ENCODE data around the gene GALNT2.

GALNT2 gene

DNA sequence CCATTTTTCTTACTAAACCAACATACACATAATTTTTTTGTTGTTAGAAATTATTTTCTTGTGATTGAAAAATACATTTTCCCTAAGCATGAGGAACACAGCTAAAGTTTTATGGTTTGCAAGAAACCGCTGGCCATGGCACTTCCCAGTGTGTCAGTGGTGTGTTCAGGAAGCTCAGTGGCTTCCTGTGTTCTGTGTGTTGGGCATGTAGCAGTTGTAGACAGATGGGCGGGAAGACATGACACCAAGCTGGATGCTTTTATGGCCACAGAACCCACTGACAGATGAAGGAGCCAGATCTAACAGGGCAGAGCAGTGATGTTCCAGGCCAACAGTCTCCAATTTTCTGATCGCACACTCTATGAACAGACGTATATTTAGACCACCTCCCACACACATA is 119.8 kb downstream of the GALNT2 start:
- no peak overlapping the region for H3K4me3 ChIP-seq (ENCODE audit: low read length)
- no peak for TF ChIP-seq ZNF274 (IDR thresholded peaks at IDR 0.05; ENCODE audit: low read depth, low read length)

DNA sequence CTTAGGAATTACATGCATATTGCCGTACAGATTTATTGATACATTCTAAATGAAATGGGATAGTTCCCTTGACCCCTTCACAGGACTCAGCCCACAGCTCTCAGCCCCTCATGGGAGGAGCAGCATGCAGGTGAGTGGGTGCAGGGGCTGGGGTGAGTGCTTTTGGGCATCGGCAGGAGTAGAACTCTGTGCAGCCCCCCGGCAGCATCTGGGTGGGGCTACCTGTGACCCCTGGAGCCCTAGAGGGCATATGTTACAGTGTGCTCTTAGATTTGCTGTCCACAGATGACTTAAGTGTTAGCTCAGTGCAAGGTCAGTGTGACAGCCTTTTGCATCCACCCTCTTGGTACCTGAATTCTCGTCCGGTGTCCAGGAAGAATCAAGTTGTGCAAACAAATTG is 120.3 kb downstream of the GALNT2 start:
- TF ChIP-seq ZNF274 (IDR thresholded peaks at IDR 0.05; ENCODE audit: low read depth, low read length), result no peak

DNA sequence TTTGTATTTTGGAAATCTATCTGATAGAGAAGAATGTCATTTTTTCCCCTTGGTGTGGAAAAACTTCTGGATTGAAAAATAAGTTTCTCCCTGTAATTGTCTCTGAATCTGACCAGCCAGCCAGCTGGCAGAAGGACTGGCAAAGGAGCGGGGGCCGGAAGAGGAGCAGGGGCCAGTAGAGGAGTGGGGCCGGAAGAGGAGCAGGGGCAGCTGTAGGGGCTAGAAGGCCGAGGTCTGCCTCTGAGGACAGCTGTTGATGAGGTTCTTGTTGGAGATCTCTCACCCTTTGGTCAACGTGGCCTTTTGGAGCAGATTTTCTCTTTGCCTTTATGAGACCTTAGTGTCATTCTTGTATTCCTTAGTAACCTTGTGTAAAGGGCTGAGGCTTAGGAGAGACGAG is 121.8 kb downstream of the GALNT2 start:
- no peak for TF ChIP-seq ZNF274 (IDR thresholded peaks at IDR 0.05; ENCODE audit: low read depth, low read length)
- no peak overlapping the region for H3K4me3 ChIP-seq (ENCODE audit: low read length)

More for the DNA sequence above, 120.3 kb downstream of the GALNT2 start:
- H3K4me3 ChIP-seq (ENCODE audit: low read length), result no peak overlapping the region

DNA sequence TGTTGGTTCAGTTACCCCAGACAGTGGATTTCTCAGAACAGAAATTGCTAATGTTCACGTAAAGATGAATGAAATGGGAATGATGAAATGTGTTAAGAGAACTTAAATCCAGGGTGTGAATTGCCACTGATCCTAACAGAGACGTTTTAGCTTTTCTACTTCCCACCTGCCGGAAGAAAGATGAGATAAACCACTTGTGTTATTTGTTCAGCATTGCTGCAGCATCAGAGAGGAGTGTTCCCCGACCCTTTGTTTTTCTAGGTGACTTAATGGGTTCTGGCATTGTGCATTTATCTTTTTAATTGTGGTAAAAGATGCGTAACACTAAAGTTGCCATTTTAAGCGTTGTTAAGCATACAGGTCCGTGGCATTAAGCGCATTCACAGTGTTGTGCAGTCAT is 122.3 kb downstream of the GALNT2 start:
- TF ChIP-seq ZNF274 (IDR thresholded peaks at IDR 0.05; ENCODE audit: low read depth, low read length), result no peak
- no peak overlapping the region for H3K4me3 ChIP-seq (ENCODE audit: low read length)

DNA sequence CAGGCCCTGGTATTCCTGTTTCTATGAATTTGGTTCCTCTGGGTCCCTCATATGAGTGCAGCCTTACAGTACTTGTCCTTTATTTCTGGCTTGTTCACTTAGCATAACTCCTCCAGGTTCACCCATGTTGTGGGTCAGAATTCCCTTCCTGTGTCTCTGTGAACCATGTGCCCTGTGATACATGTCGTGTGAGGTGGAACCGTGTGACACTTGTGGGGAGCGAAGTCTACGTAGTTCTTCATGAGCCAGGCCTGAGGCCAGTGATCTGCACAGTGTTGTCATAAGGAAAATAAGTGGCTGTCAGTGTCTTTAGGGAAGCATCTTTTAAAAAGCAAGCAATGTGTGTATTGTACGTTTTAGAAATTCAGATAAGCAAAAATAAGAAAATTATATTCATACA is 122.8 kb downstream of the GALNT2 start:
- H3K4me3 ChIP-seq (ENCODE audit: low read length), result no peak overlapping the region
- TF ChIP-seq ZNF274 (IDR thresholded peaks at IDR 0.05; ENCODE audit: low read depth, low read length), result no peak

DNA sequence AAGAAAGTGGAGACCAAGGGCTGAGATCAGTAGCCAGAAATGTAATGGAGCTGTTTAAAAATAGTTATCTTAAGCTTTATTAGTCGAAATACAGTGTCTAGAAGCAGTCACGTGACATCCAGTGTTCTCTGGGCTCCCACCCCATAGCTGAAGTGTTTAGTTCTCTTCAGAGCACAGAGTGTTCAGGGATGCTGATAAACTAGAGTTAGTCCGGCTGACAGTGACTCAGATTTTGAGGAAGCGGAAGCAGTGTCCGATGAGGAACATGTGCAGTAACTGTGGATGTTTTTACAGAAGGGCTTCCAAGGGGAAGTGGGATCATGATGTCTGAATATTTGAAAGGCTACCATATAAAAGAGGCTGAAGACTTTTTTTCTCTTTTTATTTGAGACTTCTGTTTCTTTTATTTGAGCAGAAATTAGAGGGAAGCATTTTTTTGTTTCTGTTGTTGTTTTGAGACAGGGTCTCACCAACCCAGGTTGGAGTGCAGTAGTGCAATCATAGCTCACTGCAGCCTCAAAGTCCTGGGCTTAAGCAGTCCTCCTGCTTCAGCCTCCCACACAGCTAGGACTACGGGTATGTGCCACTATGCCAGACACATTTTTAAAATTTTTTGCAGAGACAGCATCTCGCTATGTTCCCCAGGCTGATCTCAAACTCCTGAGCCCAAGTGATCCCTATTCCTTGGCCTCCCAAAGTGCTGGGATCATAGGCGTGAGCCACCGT is 124.2 kb downstream of the GALNT2 start:
- H3K4me3 ChIP-seq (ENCODE audit: low read length), result no peak overlapping the region
- no peak for TF ChIP-seq ZNF274 (IDR thresholded peaks at IDR 0.05; ENCODE audit: low read depth, low read length)

DNA sequence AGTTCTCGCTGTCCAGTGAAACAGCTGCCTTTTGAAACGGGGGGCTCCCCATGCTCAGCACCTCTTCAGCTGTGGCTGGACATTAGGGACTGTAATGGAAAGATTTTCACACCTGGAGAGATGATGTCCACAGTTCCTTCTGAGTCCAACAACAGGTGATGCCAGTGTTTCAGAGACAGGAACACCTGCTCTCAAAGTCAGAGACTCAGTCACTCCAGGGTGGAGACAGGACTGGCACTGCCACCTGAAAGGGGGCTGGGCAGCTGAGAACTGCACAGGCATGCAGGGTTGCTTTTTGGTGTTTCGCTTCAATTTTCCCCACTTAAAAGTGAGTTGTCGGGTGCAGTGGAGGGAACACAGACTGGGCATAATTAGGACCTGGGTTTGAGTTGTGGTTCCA is 124.8 kb downstream of the GALNT2 start:
- H3K4me3 ChIP-seq (ENCODE audit: low read length), result no peak overlapping the region
- TF ChIP-seq ZNF274 (IDR thresholded peaks at IDR 0.05; ENCODE audit: low read depth, low read length), result no peak

DNA sequence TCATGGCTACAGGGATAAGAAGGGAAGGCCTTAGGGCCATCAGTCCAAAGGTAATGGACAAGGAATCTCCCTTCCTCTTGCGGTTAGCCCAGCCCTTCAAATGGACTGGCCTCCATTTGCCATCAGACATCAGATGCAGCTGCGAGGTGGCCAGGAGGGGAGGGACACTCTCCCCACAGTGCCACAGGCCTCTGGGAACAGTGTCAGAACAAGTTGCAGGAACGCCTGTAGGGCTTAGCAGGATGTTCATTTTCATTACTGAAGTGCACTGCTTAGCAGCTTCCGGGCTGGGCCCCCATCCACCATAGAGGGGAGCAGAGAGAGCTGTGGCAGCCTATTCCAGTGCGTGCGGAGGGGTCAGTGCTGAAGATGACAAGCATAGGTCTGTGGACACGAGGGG is 127.5 kb downstream of the GALNT2 start:
- H3K4me3 ChIP-seq (ENCODE audit: low read length), result no peak overlapping the region
- no peak for TF ChIP-seq ZNF274 (IDR thresholded peaks at IDR 0.05; ENCODE audit: low read depth, low read length)

DNA sequence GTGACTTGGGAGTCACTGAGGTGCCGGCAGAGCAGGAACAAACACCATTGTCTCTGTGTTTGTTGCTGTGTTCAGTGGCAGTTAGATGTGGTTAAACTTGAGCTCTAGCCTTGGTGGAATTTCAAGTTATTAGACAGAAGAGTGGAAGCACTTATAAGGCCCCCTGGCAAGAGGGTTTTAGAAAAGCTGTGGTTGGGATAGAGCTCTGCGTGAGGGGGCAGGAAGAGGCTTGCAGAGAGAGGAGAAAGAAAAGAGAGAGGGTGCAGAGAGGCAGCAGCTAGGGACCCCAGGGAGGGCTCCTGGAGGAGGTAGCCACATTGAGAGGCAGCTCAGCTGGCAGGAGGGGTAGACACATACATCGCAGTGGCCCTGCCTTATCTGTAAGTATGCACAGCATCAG is 128.2 kb downstream of the GALNT2 start:
- TF ChIP-seq ZNF274 (IDR thresholded peaks at IDR 0.05; ENCODE audit: low read depth, low read length), result no peak

DNA sequence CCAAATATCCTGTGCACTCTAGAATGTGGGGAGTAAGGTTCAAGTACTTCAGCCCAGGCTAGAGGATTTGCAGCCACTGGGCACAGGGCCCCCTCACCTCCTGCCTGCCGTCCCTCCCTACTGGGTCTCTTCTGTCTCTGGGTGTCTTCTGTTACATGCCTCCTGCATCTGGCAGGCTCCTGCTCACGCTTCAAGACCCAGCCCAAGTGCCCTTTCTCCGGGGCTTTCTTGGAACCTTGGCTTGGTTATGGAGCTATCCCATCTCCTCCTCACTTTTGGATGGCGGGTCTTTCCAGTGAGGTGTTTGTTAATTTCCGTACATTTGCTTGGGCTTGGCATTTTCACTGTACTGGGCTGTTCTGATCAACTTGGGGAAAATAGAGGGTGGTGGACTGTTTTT is 129.0 kb downstream of the GALNT2 start:
- H3K4me3 ChIP-seq (ENCODE audit: low read length), result no peak overlapping the region
- TF ChIP-seq ZNF274 (IDR thresholded peaks at IDR 0.05; ENCODE audit: low read depth, low read length), result no peak

More for the DNA sequence above, 128.2 kb downstream of the GALNT2 start:
- no peak overlapping the region for H3K4me3 ChIP-seq (ENCODE audit: low read length)

DNA sequence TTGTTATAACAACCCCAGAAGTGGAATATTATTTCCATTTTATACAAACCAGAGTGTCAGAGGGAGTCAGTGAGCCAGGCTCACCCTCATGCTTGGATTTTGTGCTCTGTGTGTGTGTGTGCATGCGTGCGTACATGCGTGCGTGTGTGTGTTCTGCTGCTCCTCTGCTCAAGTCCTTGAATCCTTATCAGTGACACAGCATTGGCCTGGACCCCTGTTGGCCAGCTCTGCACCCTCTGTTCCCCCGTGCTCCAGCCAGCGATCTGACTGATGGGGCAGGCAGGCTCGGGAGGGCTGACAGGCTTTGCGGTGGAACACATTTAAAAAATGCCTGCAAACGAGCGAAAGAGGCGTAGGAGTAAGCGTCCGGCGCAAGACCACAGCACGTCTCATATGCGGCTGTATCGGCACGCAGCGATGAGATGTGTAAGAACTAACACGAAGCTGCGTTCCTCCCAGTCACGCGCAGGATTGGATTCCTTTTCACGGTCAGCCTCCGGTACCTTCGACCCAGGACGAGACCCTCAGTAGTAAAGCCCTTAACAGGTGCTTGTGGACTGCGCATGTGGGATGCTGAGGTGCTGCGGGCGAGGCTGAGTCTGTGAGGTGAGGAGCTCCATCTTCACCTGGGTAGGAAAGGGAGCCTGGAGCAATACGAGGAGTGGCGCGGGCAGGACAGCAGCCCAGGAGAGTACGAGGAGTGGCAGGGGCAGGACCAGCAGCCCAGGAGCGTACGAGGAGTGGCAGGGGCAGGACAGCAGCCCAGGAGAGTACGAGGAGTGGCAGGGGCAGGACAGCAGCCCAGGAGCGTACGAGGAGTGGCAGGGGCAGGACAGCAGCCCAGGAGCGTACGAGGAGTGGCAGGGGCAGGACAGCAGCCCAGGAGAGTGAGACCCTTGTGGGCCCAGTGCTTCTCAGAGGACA is 130.9 kb downstream of the GALNT2 start:
- H3K4me3 ChIP-seq (ENCODE audit: low read length), result no peak overlapping the region
- TF ChIP-seq ZNF274 (IDR thresholded peaks at IDR 0.05; ENCODE audit: low read depth, low read length), result no peak

DNA sequence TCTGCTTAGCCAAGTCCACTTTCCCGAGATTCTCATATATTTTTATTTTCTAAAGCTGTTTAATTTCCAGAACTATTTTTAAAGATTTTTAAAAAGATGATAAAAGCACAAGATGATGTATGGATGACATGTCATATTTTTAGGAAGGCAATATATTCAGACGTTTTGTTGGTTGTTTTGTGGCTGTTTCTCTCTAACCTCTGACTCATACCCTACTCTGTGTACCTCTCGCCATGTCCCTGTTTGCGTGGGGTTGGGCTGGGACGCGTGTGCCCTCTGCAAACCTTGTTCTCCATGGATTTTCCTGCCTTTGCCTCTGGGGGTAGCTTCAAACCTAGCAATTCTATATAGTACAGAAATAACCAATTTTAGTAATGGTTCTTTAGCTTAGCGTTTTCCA is 132.0 kb downstream of the GALNT2 start:
- no peak for TF ChIP-seq ZNF274 (IDR thresholded peaks at IDR 0.05; ENCODE audit: low read depth, low read length)
- H3K4me3 ChIP-seq (ENCODE audit: low read length), result no peak overlapping the region

DNA sequence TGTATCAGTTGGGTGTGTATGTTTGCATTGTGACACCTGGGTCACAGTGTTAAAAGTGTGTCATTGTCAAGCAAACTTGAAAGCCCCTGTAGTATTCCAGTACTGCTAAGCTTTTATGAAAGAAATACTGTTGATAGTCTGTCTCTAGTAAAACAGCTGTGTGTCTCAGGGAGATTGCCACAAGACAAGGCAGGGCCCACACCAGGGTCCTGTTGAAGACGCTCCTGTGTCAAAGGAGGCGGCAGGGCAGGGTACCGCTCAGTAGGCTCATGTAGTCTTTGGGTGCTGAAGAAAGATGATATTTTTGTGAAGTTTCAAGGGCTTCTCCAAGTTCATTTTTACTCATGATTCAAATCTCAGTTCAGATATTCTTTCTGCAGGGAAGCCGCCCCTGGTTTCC is 132.5 kb downstream of the GALNT2 start:
- no peak for TF ChIP-seq ZNF274 (IDR thresholded peaks at IDR 0.05; ENCODE audit: low read depth, low read length)

DNA sequence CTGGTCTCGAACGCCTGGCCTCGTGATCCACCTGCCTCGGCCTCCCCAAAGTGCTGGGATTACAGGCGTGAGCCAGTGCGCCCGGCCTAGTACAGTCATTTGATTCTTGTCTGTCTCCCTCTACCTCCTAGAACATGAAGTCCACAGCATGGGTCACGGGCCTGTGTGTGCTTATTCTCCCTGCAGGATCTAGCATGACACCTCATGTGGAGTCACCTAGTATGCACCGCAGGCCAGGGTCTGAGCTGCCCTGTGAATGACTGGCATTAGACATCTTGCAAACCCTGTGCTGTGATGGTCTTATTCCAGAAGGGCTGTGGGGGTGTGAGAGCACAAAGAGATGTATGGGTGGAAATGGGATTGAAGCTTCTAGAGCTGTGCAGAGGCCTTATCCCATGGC is 133.2 kb downstream of the GALNT2 start:
- TF ChIP-seq ZNF274 (IDR thresholded peaks at IDR 0.05; ENCODE audit: low read depth, low read length), result no peak
- H3K4me3 ChIP-seq (ENCODE audit: low read length), result no peak overlapping the region

More for the DNA sequence above, 132.5 kb downstream of the GALNT2 start:
- no peak overlapping the region for H3K4me3 ChIP-seq (ENCODE audit: low read length)

DNA sequence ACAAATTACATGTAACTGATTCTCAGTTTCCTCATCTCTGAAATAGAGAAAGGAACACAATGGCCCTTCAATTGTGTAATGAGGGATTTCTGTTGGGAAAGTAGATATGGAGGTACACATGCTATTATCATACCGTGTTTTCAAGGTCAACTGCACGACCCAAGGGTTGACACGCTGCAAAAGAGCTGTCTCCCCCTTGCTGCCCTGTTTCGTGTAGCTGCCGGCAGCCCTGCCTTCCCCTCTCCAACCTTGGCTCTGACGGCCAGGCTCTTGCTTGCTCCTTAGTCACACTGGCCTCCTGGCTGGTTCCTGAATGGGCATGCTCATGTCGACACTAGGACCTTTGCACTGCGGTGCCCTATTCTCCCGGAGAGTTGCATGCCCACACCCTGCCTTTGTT is 134.4 kb downstream of the GALNT2 start:
- no peak for TF ChIP-seq ZNF274 (IDR thresholded peaks at IDR 0.05; ENCODE audit: low read depth, low read length)
- no peak overlapping the region for H3K4me3 ChIP-seq (ENCODE audit: low read length)

All from GM08714 (cell line).